Measurements from ENCODE around the gene C6orf62.
"Not testable (repeated sequence)": the region's sequence is repeated elsewhere in the genome, so short reads cannot be mapped to it uniquely, and the experiment has no call there.

Gene C6orf62

DNA sequence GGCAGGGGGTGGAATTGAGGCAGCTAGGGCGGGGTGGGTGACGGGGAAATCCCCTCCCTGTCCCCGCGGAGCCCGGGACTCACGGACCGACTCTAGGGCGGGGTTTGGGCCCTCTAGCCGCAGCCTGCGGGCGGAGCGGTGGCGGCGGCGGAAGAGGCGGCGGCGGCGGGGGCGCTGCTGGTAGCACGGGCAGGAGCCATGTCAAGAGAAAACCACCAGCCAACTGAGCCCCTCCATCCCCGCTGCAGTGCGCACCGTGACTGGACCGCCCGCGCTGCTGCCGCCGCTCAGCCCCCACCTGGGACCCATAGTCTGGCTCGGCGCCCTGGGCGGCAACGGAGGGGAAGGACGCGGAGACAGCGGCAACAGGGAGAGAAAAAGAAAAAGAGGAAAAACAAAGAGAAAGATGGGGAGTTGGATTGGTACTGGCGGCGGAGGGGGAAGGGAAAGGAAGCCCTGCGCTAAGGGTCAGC, 1.2 kb upstream of the C6orf62 start:
- peak; percentile 61 for DNase-seq (ENCODE audit: low spot score)

DNA sequence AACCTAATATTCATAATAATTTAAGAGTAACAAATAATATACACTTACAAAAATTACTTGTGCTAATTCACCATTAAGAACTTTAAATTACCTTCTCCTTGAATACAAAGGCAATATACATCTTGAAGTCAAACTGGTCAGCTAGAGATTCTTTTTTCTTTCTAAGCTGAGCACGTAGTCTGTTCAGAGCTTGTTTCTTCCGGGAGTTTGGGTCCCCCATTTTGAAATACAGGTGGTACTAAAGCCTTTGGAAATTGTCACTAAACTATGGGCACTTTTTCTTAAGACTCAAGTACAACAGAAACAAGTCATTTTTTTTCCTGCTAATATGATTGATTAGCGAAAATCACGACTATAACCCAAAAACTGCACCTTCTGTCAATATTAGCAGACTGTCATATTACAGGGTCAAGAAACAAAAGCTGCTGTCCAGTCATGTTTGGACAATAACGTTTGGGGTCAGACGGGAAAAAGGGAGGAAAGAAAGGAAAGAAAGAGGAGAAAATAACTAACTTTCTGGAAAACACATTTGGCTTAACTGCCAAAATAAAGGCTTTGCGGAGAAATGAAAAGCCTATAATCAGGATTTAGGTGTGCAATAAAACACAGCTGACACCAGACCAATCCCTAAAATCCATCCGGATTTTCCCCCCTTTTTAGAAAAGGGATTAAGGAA, 367 bp downstream of the C6orf62 start:
- no peak for DNase-seq (ENCODE audit: low spot score)
- TF ChIP-seq, protein P1, sequence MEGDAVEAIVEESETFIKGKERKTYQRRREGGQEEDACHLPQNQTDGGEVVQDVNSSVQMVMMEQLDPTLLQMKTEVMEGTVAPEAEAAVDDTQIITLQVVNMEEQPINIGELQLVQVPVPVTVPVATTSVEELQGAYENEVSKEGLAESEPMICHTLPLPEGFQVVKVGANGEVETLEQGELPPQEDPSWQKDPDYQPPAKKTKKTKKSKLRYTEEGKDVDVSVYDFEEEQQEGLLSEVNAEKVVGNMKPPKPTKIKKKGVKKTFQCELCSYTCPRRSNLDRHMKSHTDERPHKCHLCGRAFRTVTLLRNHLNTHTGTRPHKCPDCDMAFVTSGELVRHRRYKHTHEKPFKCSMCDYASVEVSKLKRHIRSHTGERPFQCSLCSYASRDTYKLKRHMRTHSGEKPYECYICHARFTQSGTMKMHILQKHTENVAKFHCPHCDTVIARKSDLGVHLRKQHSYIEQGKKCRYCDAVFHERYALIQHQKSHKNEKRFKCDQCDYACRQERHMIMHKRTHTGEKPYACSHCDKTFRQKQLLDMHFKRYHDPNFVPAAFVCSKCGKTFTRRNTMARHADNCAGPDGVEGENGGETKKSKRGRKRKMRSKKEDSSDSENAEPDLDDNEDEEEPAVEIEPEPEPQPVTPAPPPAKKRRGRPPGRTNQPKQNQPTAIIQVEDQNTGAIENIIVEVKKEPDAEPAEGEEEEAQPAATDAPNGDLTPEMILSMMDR (IDR thresholded peaks at IDR 0.05; ENCODE audit: extremely low read depth, missing control alignments): no peak

More for the DNA sequence above, 1.2 kb upstream of the C6orf62 start:
- TF ChIP-seq, protein P1 (IDR thresholded peaks at IDR 0.05; ENCODE audit: extremely low read depth, missing control alignments): no peak

DNA sequence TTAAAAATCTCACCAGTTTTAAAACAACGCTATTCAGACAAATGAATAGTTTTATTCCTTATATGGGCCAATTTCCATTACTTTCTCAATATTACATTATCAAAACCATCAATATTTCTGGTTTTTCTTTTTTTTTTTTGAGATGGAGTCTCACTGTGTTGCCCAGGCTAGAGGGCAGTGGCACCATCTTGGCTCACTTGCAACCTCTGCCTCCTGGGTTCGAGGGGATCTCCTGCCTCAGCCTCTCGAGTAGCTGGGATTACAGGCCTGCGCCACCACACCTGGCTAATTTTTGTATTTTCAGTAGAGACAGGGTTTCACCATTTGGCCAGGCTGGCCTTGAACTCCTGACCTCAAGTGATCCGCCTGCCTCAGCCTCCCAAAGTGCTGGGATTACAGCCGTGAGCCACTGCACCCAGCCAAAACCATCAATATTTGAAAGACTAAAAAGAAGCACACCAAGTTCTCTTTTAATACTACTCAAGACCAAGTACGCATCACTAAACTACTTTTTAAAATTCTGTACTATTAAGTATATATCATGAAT, 2.3 kb downstream of the C6orf62 start:
- not testable (repeated sequence) for DNase-seq (ENCODE audit: low spot score)

DNA sequence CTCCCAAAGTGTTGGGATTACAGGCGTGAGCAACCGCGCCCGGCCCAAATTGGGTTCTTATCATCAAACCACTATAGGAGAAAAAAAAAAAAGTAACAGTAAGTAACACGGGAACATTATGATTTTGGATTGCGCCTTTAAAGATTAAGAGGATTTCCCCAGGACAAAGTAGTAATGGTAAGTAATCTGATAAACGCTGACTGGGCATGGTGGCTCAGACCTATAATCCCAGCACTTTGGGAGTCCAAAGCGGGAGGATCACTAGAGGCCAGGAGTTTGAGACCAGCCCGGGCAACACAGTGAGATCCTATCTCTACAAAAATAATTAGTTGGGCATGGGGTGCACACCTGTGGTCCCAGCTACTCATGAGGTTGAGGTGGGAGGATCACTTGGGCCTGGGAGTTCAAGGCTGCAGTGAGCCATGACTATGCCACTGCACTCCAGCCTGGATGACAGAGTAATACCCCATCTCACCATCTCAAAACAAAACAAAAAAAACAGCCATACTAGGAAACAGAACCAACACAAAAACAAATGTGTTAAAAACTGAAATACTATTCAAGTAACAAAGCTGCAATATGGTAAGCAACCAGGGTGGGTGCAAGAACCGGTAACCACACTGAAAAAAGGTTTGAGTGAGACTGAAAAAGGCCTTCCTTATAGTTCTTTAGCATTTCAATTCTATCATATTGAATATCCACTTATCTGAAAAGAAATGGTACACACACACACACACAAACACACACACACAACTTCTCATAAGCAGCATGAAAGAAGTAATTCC, 8.2 kb downstream of the C6orf62 start:
- TF ChIP-seq, protein P1 (IDR thresholded peaks at IDR 0.05; ENCODE audit: extremely low read depth, missing control alignments): no peak
- DNase-seq (ENCODE audit: low spot score): no peak

DNA sequence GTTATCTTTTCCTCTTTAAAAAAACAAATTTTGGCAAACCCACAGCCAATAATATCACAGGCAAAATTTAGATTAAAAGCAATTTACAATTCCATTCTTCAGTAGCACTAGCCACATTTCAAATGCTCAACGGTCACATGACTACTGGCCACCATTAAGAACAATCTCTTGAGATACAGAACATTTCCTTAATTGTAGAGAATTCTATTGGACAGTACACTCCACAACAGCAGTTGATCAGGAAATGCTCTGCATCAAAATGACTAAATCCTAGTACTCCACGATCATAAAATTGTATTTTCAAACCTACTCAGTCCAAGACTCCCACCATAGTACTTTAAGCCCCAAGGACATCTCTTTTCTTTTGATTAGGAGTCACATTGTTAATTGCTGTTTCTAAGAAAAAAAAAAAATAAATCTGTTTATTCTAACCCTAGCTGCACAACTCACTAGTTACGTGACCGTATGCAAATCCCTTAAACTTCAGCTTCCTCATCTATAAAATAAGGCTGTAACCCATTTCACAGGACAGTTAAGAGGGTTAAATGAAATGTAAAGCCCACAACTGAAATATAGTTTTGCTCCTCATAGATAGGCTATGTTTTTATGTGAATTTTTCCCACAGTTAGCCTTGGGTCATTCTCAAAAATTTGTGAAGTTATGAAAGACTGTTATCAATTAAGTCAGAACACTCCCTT, 9.8 kb downstream of the C6orf62 start:
- DNase-seq (ENCODE audit: low spot score): no peak
- TF ChIP-seq, protein P1 (IDR thresholded peaks at IDR 0.05; ENCODE audit: extremely low read depth, missing control alignments): no peak

DNA sequence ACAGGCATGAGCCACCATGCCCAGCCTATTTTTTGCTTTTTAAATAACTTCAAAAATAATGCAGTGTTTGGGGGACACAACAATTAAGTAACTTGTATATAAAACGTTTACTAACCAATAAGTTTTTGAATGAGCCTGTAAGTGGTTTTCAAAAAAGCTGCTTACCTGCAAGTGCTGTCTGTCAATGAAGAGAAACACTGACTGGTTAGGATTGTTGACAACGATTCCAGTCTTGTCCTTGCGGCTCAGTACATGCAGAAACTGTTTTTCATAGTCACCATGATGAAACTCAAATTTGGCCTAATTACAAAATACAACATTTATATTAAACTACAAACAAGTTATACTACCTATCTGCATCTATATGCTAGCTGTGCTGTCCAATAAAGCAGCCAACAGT, 10.3 kb downstream of the C6orf62 start:
- TF ChIP-seq, protein P1 (IDR thresholded peaks at IDR 0.05; ENCODE audit: extremely low read depth, missing control alignments): no peak
- DNase-seq (ENCODE audit: low spot score): no peak

DNA sequence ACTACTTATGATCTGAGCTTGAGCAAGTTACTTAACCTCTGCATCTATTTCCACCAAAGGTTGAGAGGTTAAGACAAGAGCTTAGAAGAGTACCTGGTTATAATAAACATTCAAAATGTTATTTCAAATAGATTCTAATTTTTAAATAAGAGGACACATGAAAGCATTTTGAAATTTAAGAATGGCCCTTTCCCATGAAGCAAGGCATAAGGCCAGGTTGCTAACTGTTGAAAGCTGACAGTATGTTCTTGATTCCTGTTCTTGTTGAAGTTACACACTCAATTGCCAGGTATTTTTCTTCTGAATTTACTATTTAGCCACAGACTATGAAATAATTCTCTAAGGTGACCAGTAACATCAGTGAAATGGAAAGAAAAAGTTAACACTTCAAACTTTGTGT, 14.5 kb downstream of the C6orf62 start:
- no peak for DNase-seq (ENCODE audit: low spot score)
- TF ChIP-seq, protein P1 (IDR thresholded peaks at IDR 0.05; ENCODE audit: extremely low read depth, missing control alignments): no peak
